ENCODE measurements around the gene ANAPC13. TPM values are rescaled to one million over a fixed set of nuclear protein-coding genes. Genes with fewer than 3 reads are reported as not detected.

ANAPC13 gene
- total RNA-seq, 1 experiment from 2014 or later = 68.8 TPM

GRCh38 chr3:134437211-134437752 lies 48.5 kb downstream of the ANAPC13 start:
- DNase-seq (ENCODE audit: low read depth, low spot score) (no peak), ATAC-seq (no peak)
- Histone ChIP-seq H3K9me3 (ENCODE audit: control insufficient read depth, insufficient read depth, low read depth, low read length) (no peaks in the 10 kb centered on the region), H3K36me3 (ENCODE audit: control insufficient read depth, insufficient read depth, low read length) (no peaks in the 10 kb centered on the region), H3K27ac (ENCODE audit: low read length) (no peak overlapping the region), H3K27me3 (ENCODE audit: control insufficient read depth, insufficient read depth, low read length) (no peaks in the 10 kb centered on the region), H3K4me3 (ENCODE audit: low read depth in 2 of 2, low read length in 2 of 2) (no peak overlapping the region), H3K4me1 (ENCODE audit: control insufficient read depth, insufficient read depth, low read length) (no peaks in the 10 kb centered on the region)
- intact Hi-C loops (cut with micrococcal nuclease; ENCODE audit: unreplicated experiment) (no loop called here), in situ Hi-C loops (cut with HindIII; ENCODE audit: low pct_unique_long_range_greater_than_20kb, low sequenced_read_pairs) (no loop called here)
- ChIA-PET POLR2A (no interaction called here), CTCF (no interaction called here)
- BruUV-seq (replicated peaks) = no TSS peak
- TF ChIP-seq SIN3A (IDR thresholded peaks at IDR 0.05; ENCODE audit: borderline replicate concordance, insufficient read depth, low read depth, low read length) (no peak), CTCF (IDR thresholded peaks at IDR 0.05) (no peak), REST (IDR thresholded peaks at IDR 0.05; ENCODE audit: insufficient read depth in 1 of 2, low read depth in 2 of 2, low read length in 1 of 2) (no peak), TCF7L2 (IDR thresholded peaks at IDR 0.05; ENCODE audit: low read depth, low read length) (no peak), POLR2AphosphoS5 (IDR thresholded peaks at IDR 0.05; ENCODE audit: low read depth, low read length) (no peak)

GRCh38 chr3:134432236-134432635 lies 53.5 kb downstream of the ANAPC13 start:
- POLR2A ChIA-PET = no interaction called here
- BruUV-seq (replicated peaks) = no TSS peak
- ATAC-seq = no peak

More at GRCh38 chr3:134432236-134432635, 53.5 kb downstream of the ANAPC13 start:
- no peaks in the 10 kb centered on the region for H3K9me3 ChIP-seq (ENCODE audit: control insufficient read depth, insufficient read depth, low read depth, low read length)
- H3K27me3 ChIP-seq (ENCODE audit: control insufficient read depth, insufficient read depth, low read length) = no peaks in the 10 kb centered on the region
- in situ Hi-C loops (cut with HindIII; ENCODE audit: low pct_unique_long_range_greater_than_20kb, low sequenced_read_pairs) (no loop called here), intact Hi-C loops (cut with micrococcal nuclease; ENCODE audit: unreplicated experiment) (no loop called here)
- H3K36me3 ChIP-seq (ENCODE audit: control insufficient read depth, insufficient read depth, low read length) = no peaks in the 10 kb centered on the region
- H3K27ac ChIP-seq (ENCODE audit: low read length) = no peak overlapping the region
- no peak for DNase-seq (ENCODE audit: low read depth, low spot score)
- H3K4me1 ChIP-seq (ENCODE audit: control insufficient read depth, insufficient read depth, low read length) = peaks cover 3% of the 10 kb centered on the region
- CTCF ChIA-PET = no interaction called here
- H3K4me3 ChIP-seq (ENCODE audit: low read depth in 2 of 2, low read length in 2 of 2) = no peak overlapping the region
- TF ChIP-seq REST (IDR thresholded peaks at IDR 0.05; ENCODE audit: insufficient read depth in 1 of 2, low read depth in 2 of 2, low read length in 1 of 2) (no peak), TCF7L2 (IDR thresholded peaks at IDR 0.05; ENCODE audit: low read depth, low read length) (no peak), CTCF (IDR thresholded peaks at IDR 0.05) (no peak), POLR2AphosphoS5 (IDR thresholded peaks at IDR 0.05; ENCODE audit: low read depth, low read length) (no peak), SIN3A (IDR thresholded peaks at IDR 0.05; ENCODE audit: borderline replicate concordance, insufficient read depth, low read depth, low read length) (no peak)
